H1 (cell line): Measurements from ENCODE around the gene RBP3. TPM values are rescaled to one million over a fixed set of nuclear protein-coding genes. Genes with fewer than 3 reads are reported as not detected.

Experiments used
- CBX8 ChIP-seq: fragments of 300-800, 300-1000 bp; sonication (generic); IDR thresholded peaks from 2 replicates; pipeline ENCODE4 v1.7.1; 2016; ENCODE audit warnings: low read depth, low read length, borderline replicate concordance
- KDM1A ChIP-seq: fragments of 200-600, 300-600 bp; sonication (generic); IDR thresholded peaks from 2 replicates; pipeline ENCODE4 v1.7.1; 2016; ENCODE audit warnings: mild to moderate bottlenecking, low read length, borderline replicate concordance
- NRF1 ChIP-seq: IDR thresholded peaks from 2 replicates; pipeline ENCODE4 v1.6.1; 2011; ENCODE audit warnings: mild to moderate bottlenecking, low read depth, low read length, improper control_type of control experiment
- RAD21 ChIP-seq, 2 experiments: IDR thresholded peaks in 1 of 2; conservative IDR thresholded peaks in 1 of 2; 2 replicates each; pipeline ENCODE4 v1.6.1; 2011; ENCODE audit warnings: low read depth in 2 of 2, low read length in 2 of 2, improper control_type of control experiment in 1 of 2, inconsistent platforms in 1 of 2, mild to moderate bottlenecking in 1 of 2, moderate library complexity in 1 of 2
- RXRA ChIP-seq: IDR thresholded peaks from 2 replicates; pipeline ENCODE4 v1.6.1; 2011; ENCODE audit warnings: low read depth, mild to moderate bottlenecking, low read length, moderate library complexity; ENCODE audit not compliant: insufficient read depth
- SP2 ChIP-seq: IDR thresholded peaks from 2 replicates; pipeline ENCODE4 v1.6.1; 2012; ENCODE audit warnings: mild to moderate bottlenecking, low read length, inconsistent platforms
- SP4 ChIP-seq: IDR thresholded peaks from 2 replicates; pipeline ENCODE4 v1.6.1; 2012; ENCODE audit warnings: low read length, inconsistent platforms
- TAF1 ChIP-seq: IDR thresholded peaks from 2 replicates; pipeline ENCODE4 v1.6.1; 2011; ENCODE audit warnings: mild to moderate bottlenecking, low read depth, low read length
- polyA plus RNA-seq, 7 experiments: library from polyadenylated mRNA; depleted of rRNA in 3 of 7; stranded (reverse) in 5 of 7; unstranded in 2 of 7; fragments of >200 nt in 5 of 7; fragments of 200-250 nt in 2 of 7; gene quantifications; 1 replicate in 5 of 7; 2 replicates in 1 of 7; 4 replicates in 1 of 7; pipeline versions ENCODE4 v1.2.1 to v1.2.3, GENCODE V29; 2011 to 2013; ENCODE audit warnings: missing spikeins in 2 of 7, mixed read lengths in 2 of 7
- total RNA-seq: library from RNA; stranded (reverse); fragmentation: NEBNext Ultra II Directional; extraction: Animal tissue kit (Norgen Biotek cat#: 25700); gene quantifications from 2 replicates; pipeline ENCODE4 v1.2.1, GENCODE V29; 2021
- TF ChIP-seq, protein P1 (sequence below): IDR thresholded peaks from 2 replicates; pipeline ENCODE4 v1.6.1; 2012; ENCODE audit warnings: low read length, inconsistent platforms

Gene RBP3
- total and polyA plus RNA-seq, 2 of the 8 experiments (the other 6 are each of a cell fraction or from before 2014, with no cell fraction given) = not detected

DNA sequence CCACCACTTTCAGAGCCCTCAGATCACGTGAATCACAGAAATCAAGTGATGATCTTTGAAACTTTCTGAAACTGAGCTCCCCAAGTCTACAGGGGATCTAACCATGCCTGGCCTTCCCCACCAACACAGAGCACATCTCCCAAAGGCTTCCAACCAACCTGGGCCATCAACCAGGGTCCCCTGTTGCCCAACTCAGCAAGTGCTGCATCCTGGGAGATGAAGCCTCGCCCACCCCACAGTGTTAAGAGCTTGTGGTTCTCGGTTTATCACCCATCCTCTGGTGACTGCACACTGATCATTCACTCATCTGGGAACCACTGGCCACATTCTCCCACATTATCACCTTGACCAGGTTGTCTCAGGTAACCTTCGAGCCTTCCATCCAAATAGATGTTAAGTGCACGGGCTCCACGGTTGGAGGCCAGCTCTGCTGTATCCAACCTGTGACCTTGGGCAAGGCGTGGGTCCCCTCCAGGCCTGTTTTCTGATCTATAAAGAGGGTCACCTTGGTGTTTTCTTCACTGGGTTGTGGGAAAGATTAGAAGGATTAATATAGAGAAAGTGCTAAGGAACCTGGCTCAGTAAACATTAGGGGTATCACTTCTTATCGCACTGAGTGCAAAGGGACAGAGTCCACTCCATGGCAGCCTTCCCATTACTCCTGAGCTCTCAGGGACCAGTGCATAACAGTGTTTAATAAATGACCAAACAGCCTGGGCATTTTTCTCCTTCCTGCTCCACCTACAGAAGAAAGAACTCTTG is 32.4 kb downstream of the RBP3 start (continued):
- TF ChIP-seq KDM1A (no peak), SP2 (no peak), RXRA (no peak), SP4 (no peak), CBX8 (no peak), NRF1 (no peak), RAD21 (IDR thresholded peaks at IDR 0.05 in 1 of 2, conservative IDR thresholded peaks at IDR 0.05 in 1 of 2; ENCODE audit: low read depth in 2 of 2, low read length in 2 of 2) (no peak), TAF1 (no peak)
- TF ChIP-seq, protein P1, sequence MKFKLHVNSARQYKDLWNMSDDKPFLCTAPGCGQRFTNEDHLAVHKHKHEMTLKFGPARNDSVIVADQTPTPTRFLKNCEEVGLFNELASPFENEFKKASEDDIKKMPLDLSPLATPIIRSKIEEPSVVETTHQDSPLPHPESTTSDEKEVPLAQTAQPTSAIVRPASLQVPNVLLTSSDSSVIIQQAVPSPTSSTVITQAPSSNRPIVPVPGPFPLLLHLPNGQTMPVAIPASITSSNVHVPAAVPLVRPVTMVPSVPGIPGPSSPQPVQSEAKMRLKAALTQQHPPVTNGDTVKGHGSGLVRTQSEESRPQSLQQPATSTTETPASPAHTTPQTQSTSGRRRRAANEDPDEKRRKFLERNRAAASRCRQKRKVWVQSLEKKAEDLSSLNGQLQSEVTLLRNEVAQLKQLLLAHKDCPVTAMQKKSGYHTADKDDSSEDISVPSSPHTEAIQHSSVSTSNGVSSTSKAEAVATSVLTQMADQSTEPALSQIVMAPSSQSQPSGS = no peak
